H1 (cell line): ENCODE results near the gene PDE4C. TPM values are rescaled to one million over a fixed set of nuclear protein-coding genes. Genes with fewer than 3 reads are reported as not detected.

Source experiments
- CTCF ChIA-PET: fragments of 300-600 bp; sonication (Branson Sonifier 250); formaldehyde crosslinking; loops from one replicate; lab custom pipeline; 2021; ENCODE audit not compliant: partially characterized antibody; lab: Charles Lee
- POLR2A ChIA-PET: fragments of 300-600 bp; sonication (Branson Sonifier 250); formaldehyde crosslinking; loops from one replicate; lab custom pipeline; 2021; ENCODE audit warnings: inconsistent platforms; ENCODE audit not compliant: partially characterized antibody; lab: Charles Lee
- DNase-seq, 2 experiments: peaks; one replicate each; pipeline versions ENCODE4 v3.0.0 to v3.0.0-alpha.2; 2010 to 2022; ENCODE audit warnings: low spot score in 2 of 2, low read depth in 1 of 2, mixed read lengths in 1 of 2
- FAIRE-seq: peaks from 2 replicates; lab custom pipeline; 2011; peaks lifted over from hg19 to GRCh38; lab: Jason Lieb, UNC
- H2AFZ ChIP-seq: 2 replicates; pipeline ENCODE4 v1.8.1; 2012; ENCODE audit warnings: low read length, inconsistent platforms
- H2AK5ac ChIP-seq: 2 replicates; pipeline ENCODE4 v1.6.1; 2013; ENCODE audit warnings: low read depth, low read length
- H2BK120ac ChIP-seq: replicated peaks from 2 replicates; pipeline ENCODE3; 2013; ENCODE audit warnings: low read depth, low read length, inconsistent platforms
- H2BK12ac ChIP-seq: 2 replicates; pipeline ENCODE4 v1.6.1; 2013; ENCODE audit warnings: low read depth, low read length
- H2BK15ac ChIP-seq: 2 replicates; pipeline ENCODE4 v1.6.1; 2013; ENCODE audit warnings: low read length
- H2BK20ac ChIP-seq: 2 replicates; pipeline ENCODE4 v1.6.1; 2013; ENCODE audit warnings: low read length
- H2BK5ac ChIP-seq: 2 replicates; pipeline ENCODE4 v1.6.1; 2013; ENCODE audit warnings: low read depth, low read length
- H3K14ac ChIP-seq: 2 replicates; pipeline ENCODE4 v1.6.1; 2013; ENCODE audit warnings: inconsistent platforms; ENCODE audit not compliant: insufficient read length
- H3K18ac ChIP-seq: 2 replicates; pipeline ENCODE4 v1.6.1; 2013; ENCODE audit warnings: low read length; ENCODE audit errors: extremely low read depth
- H3K23ac ChIP-seq: 2 replicates; pipeline ENCODE4 v1.6.1; 2013; ENCODE audit warnings: inconsistent platforms; ENCODE audit not compliant: insufficient read length
- H3K23me2 ChIP-seq: 2 replicates; pipeline ENCODE4 v1.6.1; 2013; ENCODE audit warnings: low read depth, low read length
- H3K27ac ChIP-seq: 2 replicates; pipeline ENCODE4 v1.6.1; 2011; ENCODE audit warnings: low read depth, low read length, inconsistent platforms
- H3K27me3 ChIP-seq, 4 experiments: replicated peaks in 1 of 4; 1 replicate in 1 of 4; 2 replicates in 3 of 4; pipeline versions ENCODE4 v1.6.1 to v1.8.1; 2011 to 2013; ENCODE audit warnings: low read length in 3 of 4, mild to moderate bottlenecking in 3 of 4, inconsistent platforms in 2 of 4, mixed read lengths in 2 of 4, moderate library complexity in 1 of 4; ENCODE audit not compliant: control insufficient read depth in 3 of 4, insufficient read depth in 3 of 4; ENCODE audit errors: extremely low read depth in 1 of 4
- H3K36me3 ChIP-seq, 4 experiments: 2 replicates each; pipeline versions ENCODE4 v1.6.1 to v1.8.1; 2011 to 2013; ENCODE audit warnings: mild to moderate bottlenecking in 4 of 4, low read length in 3 of 4, moderate library complexity in 2 of 4, control low read depth in 1 of 4, inconsistent platforms in 1 of 4; ENCODE audit not compliant: insufficient read depth in 4 of 4, control insufficient read depth in 2 of 4
- H3K4ac ChIP-seq: replicated peaks from 2 replicates; pipeline ENCODE3; 2013; ENCODE audit warnings: low read length, low read depth, mixed read lengths, inconsistent platforms; ENCODE audit not compliant: insufficient read length
- H3K4me1 ChIP-seq, 4 experiments: replicated peaks in 1 of 4; 1 replicate in 1 of 4; 2 replicates in 3 of 4; pipeline versions ENCODE4 v1.6.1 to v1.8.1; 2011 to 2013; ENCODE audit warnings: low read length in 3 of 4, inconsistent platforms in 2 of 4, mixed read lengths in 1 of 4; ENCODE audit not compliant: insufficient read depth in 4 of 4, control insufficient read depth in 3 of 4
- H3K4me2 ChIP-seq, 2 experiments: 2 replicates each; pipeline versions ENCODE4 v1.6.1 to v1.8.1; 2011 to 2013; ENCODE audit warnings: low read depth in 2 of 2, low read length in 2 of 2, control low read depth in 1 of 2, inconsistent platforms in 1 of 2, mild to moderate bottlenecking in 1 of 2; ENCODE audit not compliant: insufficient read depth in 1 of 2
- H3K4me3 ChIP-seq, 4 experiments: fragments of 200-600, 300-600 bp in 1 of 4; sonication (generic), shearing (Covaris generic), sonication (Bioruptor Twin) in 1 of 4; 2 replicates each; pipeline versions ENCODE4 v1.5.1 to v1.8.1; 2011 to 2016; ENCODE audit warnings: low read length in 4 of 4, low read depth in 3 of 4, control low read depth in 2 of 4, inconsistent platforms in 2 of 4, mild to moderate bottlenecking in 2 of 4, mixed read lengths in 1 of 4, moderate library complexity in 1 of 4; ENCODE audit not compliant: insufficient read depth in 2 of 4; ENCODE audit errors: extremely low read depth in 1 of 4
- H3K56ac ChIP-seq: replicated peaks from 2 replicates; pipeline ENCODE3; 2013; ENCODE audit warnings: low read depth, mild to moderate bottlenecking, mixed read lengths, low read length, inconsistent platforms; ENCODE audit not compliant: insufficient read length
- H3K79me1 ChIP-seq: 2 replicates; pipeline ENCODE4 v1.6.1; 2013; ENCODE audit warnings: low read depth, low read length, control low read depth
- H3K79me2 ChIP-seq, 2 experiments: 2 replicates each; pipeline versions ENCODE4 v1.6.1 to v1.8.1; 2012 to 2013; ENCODE audit warnings: low read length in 2 of 2, mild to moderate bottlenecking in 2 of 2, inconsistent platforms in 1 of 2; ENCODE audit not compliant: insufficient read depth in 2 of 2, control insufficient read depth in 1 of 2
- H3K9ac ChIP-seq, 4 experiments: replicated peaks in 1 of 4; 1 replicate in 1 of 4; 2 replicates in 3 of 4; pipeline versions ENCODE4 v1.6.1 to v1.8.1; 2011 to 2013; ENCODE audit warnings: low read depth in 3 of 4, low read length in 3 of 4, control low read depth in 2 of 4, mild to moderate bottlenecking in 2 of 4, moderate library complexity in 2 of 4, inconsistent platforms in 1 of 4; ENCODE audit errors: extremely low read depth in 1 of 4
- H3K9me3 ChIP-seq, 2 experiments: 2 replicates each; pipeline versions ENCODE4 v1.6.1 to v1.8.1; 2012 to 2013; ENCODE audit warnings: mild to moderate bottlenecking in 2 of 2, moderate library complexity in 2 of 2, control low read depth in 1 of 2, inconsistent platforms in 1 of 2, low read depth in 1 of 2, low read length in 1 of 2, mixed read lengths in 1 of 2; ENCODE audit not compliant: insufficient read depth in 2 of 2
- H4K20me1 ChIP-seq, 2 experiments: replicated peaks in 1 of 2; 2 replicates each; pipeline versions ENCODE3 to v1.8.1; 2011 to 2013; ENCODE audit warnings: inconsistent platforms in 2 of 2, low read length in 2 of 2, mild to moderate bottlenecking in 1 of 2; ENCODE audit not compliant: insufficient read depth in 2 of 2, control insufficient read depth in 1 of 2
- H4K5ac ChIP-seq: 2 replicates; pipeline ENCODE4 v1.6.1; 2013; ENCODE audit warnings: low read length, low read depth, mixed read lengths, inconsistent platforms; ENCODE audit not compliant: insufficient read length
- H4K8ac ChIP-seq: 2 replicates; pipeline ENCODE4 v1.8.0; 2013; ENCODE audit warnings: mild to moderate bottlenecking, moderate library complexity, low read length, inconsistent platforms; ENCODE audit not compliant: insufficient read depth; ENCODE audit errors: extremely low read depth
- H4K91ac ChIP-seq: replicated peaks from 2 replicates; pipeline ENCODE3; 2013; ENCODE audit warnings: low read length, mixed read lengths, inconsistent platforms; ENCODE audit not compliant: insufficient read length
- CHD1 ChIP-seq: IDR thresholded peaks from 2 replicates; pipeline ENCODE4 v1.6.1; 2012; ENCODE audit warnings: low read depth, low read length, improper control_type of control experiment
- EGR1 ChIP-seq: IDR thresholded peaks from 2 replicates; pipeline ENCODE4 v1.6.1; 2011; ENCODE audit warnings: low read depth, low read length, borderline replicate concordance
- EZH2 ChIP-seq: fragments of 200-600 bp; sonication (generic); IDR thresholded peaks from 2 replicates; pipeline ENCODE4 v1.7.1; 2012; ENCODE audit warnings: low read depth, mild to moderate bottlenecking, moderate library complexity, low read length, inconsistent platforms; ENCODE audit not compliant: severe bottlenecking
- FOSL1 ChIP-seq: IDR thresholded peaks from 2 replicates; pipeline ENCODE4 v1.6.1; 2011; ENCODE audit warnings: mild to moderate bottlenecking, low read depth, low read length, moderate library complexity; ENCODE audit not compliant: insufficient read depth
- JUND ChIP-seq: IDR thresholded peaks from 2 replicates; pipeline ENCODE4 v1.6.1; 2011; ENCODE audit warnings: mild to moderate bottlenecking, improper control_type of control experiment, low read length
- KDM1A ChIP-seq: fragments of 200-600, 300-600 bp; sonication (generic); IDR thresholded peaks from 2 replicates; pipeline ENCODE4 v1.7.1; 2016; ENCODE audit warnings: mild to moderate bottlenecking, low read length, borderline replicate concordance
- NRF1 ChIP-seq: IDR thresholded peaks from 2 replicates; pipeline ENCODE4 v1.6.1; 2011; ENCODE audit warnings: mild to moderate bottlenecking, low read depth, low read length, improper control_type of control experiment
- POLR2AphosphoS5 ChIP-seq: IDR thresholded peaks from 2 replicates; pipeline ENCODE4 v1.6.1; 2011; ENCODE audit warnings: low read depth, low read length
- RXRA ChIP-seq: IDR thresholded peaks from 2 replicates; pipeline ENCODE4 v1.6.1; 2011; ENCODE audit warnings: low read depth, mild to moderate bottlenecking, low read length, moderate library complexity; ENCODE audit not compliant: insufficient read depth
- SIRT6 ChIP-seq: IDR thresholded peaks from one replicate; pipeline ENCODE4 v1.7.1; 2012; ENCODE audit warnings: low read length, inconsistent platforms
- SP1 ChIP-seq: IDR thresholded peaks from 2 replicates; pipeline ENCODE4 v1.6.1; 2011; ENCODE audit warnings: low read depth, low read length
- SUZ12 ChIP-seq: fragments of 200-600 bp; sonication (generic); IDR thresholded peaks from 2 replicates; pipeline ENCODE4 v1.6.1; 2012; ENCODE audit warnings: mild to moderate bottlenecking, inconsistent platforms, low read length, moderate library complexity, mixed read lengths
- TCF12 ChIP-seq: IDR thresholded peaks from 2 replicates; pipeline ENCODE4 v1.6.1; 2011; ENCODE audit warnings: low read depth, mild to moderate bottlenecking, low read length
- WGBS, 2 experiments: shearing (Covaris generic) in 1 of 2; methylation state at CpG; one replicate each; pipeline versions ENCODE4 v1.1.6 to v1.1.7; 2013 to 2015; ENCODE audit warnings: low lambda C conversion rate in 2 of 2, mixed read lengths in 2 of 2, inconsistent platforms in 1 of 2, low coverage in 1 of 2, missing lambda C conversion rate in 1 of 2; ENCODE audit not compliant: insufficient replicate concordance in 2 of 2, insufficient coverage in 1 of 2, insufficient read length in 1 of 2; ENCODE audit errors: extremely low coverage in 1 of 2, missing lambda C conversion rate in 1 of 2; 5-methylcytosine and 5-hydroxymethylcytosine counted together
- polyA plus RNA-seq, 7 experiments: library from polyadenylated mRNA; depleted of rRNA in 3 of 7; stranded (reverse) in 5 of 7; unstranded in 2 of 7; fragments of >200 nt in 5 of 7; fragments of 200-250 nt in 2 of 7; gene quantifications; 1 replicate in 5 of 7; 2 replicates in 1 of 7; 4 replicates in 1 of 7; pipeline versions ENCODE4 v1.2.1 to v1.2.3, GENCODE V29; 2011 to 2013; ENCODE audit warnings: missing spikeins in 2 of 7, mixed read lengths in 2 of 7
- total RNA-seq: library from RNA; stranded (reverse); fragmentation: NEBNext Ultra II Directional; extraction: Animal tissue kit (Norgen Biotek cat#: 25700); gene quantifications from 2 replicates; pipeline ENCODE4 v1.2.1, GENCODE V29; 2021

PDE4C gene
- total and polyA plus RNA-seq, 2 of the 8 experiments (the other 6 are each of a cell fraction or from before 2014, with no cell fraction given): 2.7 to 3.1 TPM

DNA sequence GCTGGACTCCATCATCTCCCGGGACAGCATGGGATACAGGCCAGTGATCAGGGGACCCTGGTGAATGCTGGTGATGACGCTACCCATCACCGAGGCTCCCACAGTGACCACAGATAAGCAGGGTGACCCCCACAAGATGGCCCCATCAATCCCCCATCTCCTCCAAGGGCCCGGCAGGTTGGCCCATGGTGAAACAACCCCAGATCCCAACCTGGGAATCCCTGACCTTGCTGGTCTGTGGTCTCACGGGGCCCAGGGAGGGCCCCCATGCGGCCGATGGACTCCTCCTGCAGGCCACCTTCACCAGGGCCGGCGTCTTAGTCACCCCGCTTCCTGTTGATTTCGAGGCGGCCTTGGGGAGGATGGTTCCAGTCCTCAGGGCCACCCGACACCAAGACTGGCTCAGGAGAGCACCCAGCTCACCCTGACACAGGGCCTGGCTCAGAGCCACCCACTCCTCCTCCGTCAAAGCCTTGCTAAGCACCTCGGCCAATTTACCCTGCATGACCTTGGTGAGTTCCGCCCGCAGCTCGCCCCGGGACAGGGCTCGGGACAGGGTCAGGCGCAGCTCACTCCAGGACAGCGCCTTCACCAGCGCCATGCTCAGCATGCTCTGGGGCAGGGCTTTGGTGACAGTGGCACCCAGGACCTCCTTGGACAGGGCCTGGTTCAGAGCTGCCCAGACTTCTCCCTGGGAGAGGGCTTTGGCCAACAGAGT is 38.1 kb upstream of the PDE4C start:
- Histone ChIP-seq H2AK5ac (no peak overlapping the region; the same call in 1 of the 2 replicates), H3K27me3 (peaks cover 0 to 10% (median 0%) of the 10 kb centered on the region in 4 experiments; a peak in 3 of 7 replicates), H4K20me1 (peaks cover 0 to 1% of the 10 kb centered on the region in 2 experiments), H3K4me1 (no peaks in the 10 kb centered on the region), H2AFZ (no peak overlapping the region), H3K27ac (no peak overlapping the region), H4K8ac (no peak overlapping the region), H3K4me2 (no peak overlapping the region), H2BK20ac (no peak overlapping the region), H2BK5ac (no peak overlapping the region), H3K79me1 (no peaks in the 10 kb centered on the region; the same call in 1 of the 2 replicates), H3K14ac (no peak overlapping the region), H2BK12ac (no peak overlapping the region), H3K4me3 (no peak overlapping the region), H3K56ac (no peak overlapping the region), H3K4ac (no peak overlapping the region), H3K79me2 (no peaks in the 10 kb centered on the region), H4K91ac (no peak overlapping the region), H2BK15ac (no peak overlapping the region), H3K9me3 (no peaks in the 10 kb centered on the region), H3K23me2 (no peaks in the 10 kb centered on the region; the same call in 1 of the 2 replicates), H3K9ac (no peak overlapping the region), H2BK120ac (no peak overlapping the region), H3K23ac (no peak overlapping the region), H3K36me3 (no peaks in the 10 kb centered on the region; a peak in 1 of 8 replicates), H3K18ac (no peak overlapping the region), H4K5ac (no peak overlapping the region)
- DNase-seq (no peak), FAIRE-seq (no peak)
- WGBS, 2 experiments: 92% methylated on average over 15 of the region's 23 CpGs; no CpG with 5 or more reads in 1 of the 2 experiments
- ChIA-PET POLR2A (interaction anchor here (0.6 to 3.8 kb wide), 8 partner anchors 7 to 620 kb away, joined by 3 to 19 read pairs (median 4); partner anchors contain the start of gene JUND), CTCF (interaction anchor here (1.2 to 3.9 kb wide), 3 partner anchors 10 to 64 kb away, joined by 4 to 21 read pairs (median 6); a partner anchor contains a TSS)
- TF ChIP-seq NRF1 (no peak), POLR2AphosphoS5 (no peak), EGR1 (no peak), SIRT6 (no peak), FOSL1 (no peak), TCF12 (no peak), SUZ12 (no peak), CHD1 (no peak), KDM1A (no peak), JUND (no peak), RXRA (no peak), EZH2 (no peak), SP1 (no peak)
